Measurements from ENCODE around the gene METTL9. TPM values are rescaled to one million over a fixed set of nuclear protein-coding genes. Genes with fewer than 3 reads are reported as not detected.
A peak's percentile ranks its signal among the peaks of the same experiment; 100 is the strongest.

METTL9 gene
- total and polyA plus RNA-seq, 2 of the 13 experiments (the other 11 are each of a cell fraction or from before 2014, with no cell fraction given) = 123 to 204 TPM

DNA sequence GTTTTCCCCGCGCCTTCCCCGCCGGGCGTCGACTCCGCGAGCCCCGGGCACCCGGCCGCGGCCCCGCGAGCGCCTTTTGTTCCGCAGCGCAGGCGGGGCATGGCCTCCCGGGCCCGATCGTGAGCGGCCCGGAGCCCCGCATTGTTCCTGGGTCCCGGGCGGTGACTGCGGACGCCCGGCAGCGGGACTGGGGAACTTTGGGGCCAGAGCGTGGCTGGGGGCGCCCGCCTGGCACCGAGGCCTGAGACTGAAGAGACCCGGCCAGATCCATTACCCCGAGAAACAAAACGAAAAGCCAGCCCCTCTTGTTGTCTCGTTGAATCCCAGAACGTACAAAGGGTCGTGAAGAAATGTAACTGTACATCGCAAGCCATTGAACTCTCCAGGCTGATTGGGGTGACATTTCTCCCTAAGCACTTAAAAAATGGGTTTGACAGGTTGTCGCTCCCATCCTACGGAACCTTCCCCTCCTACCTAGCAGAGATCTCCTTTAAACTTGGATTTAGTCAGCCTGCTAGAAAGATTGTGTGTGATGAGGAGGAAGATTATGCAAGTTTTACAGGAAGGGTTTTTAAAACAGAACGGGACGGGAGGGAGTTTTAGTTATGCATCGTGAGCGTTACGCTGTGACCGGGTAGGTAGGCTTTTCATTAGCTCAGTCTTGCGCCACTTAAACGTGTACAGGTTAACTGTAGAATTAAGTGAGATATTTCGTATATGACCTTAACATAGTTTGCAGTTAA is 825 bp downstream of the METTL9 start (continued):
- TF ChIP-seq, protein P1, sequence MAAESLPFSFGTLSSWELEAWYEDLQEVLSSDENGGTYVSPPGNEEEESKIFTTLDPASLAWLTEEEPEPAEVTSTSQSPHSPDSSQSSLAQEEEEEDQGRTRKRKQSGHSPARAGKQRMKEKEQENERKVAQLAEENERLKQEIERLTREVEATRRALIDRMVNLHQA (CRISPR knock-in tag; IDR thresholded peaks at IDR 0.05) = no peak
- TF ChIP-seq SATB2 (CRISPR knock-in tag; IDR thresholded peaks at IDR 0.05) (no peak), ZNF12 (CRISPR knock-in tag; IDR thresholded peaks at IDR 0.05) (peak; percentile 56; the same call in 1 of the 2 replicates), KLF13 (CRISPR knock-in tag; IDR thresholded peaks at IDR 0.05) (no peak), HIVEP1 (CRISPR knock-in tag; IDR thresholded peaks at IDR 0.05) (no peak), ZNF101 (CRISPR knock-in tag; IDR thresholded peaks at IDR 0.05; ENCODE audit: borderline replicate concordance, low read depth) (no peak), RBM39 (IDR thresholded peaks at IDR 0.05; ENCODE audit: low read depth, low read length, poor library complexity, severe bottlenecking) (no peak), ZNF552 (CRISPR knock-in tag; IDR thresholded peaks at IDR 0.05; ENCODE audit: borderline replicate concordance) (no peak), HNRNPK (IDR thresholded peaks at IDR 0.05; ENCODE audit: low read depth, low read length, poor library complexity, severe bottlenecking) (no peak), MAFK (conservative IDR thresholded peaks at IDR 0.05 in 1 of 2, IDR thresholded peaks at IDR 0.05 in 1 of 2; ENCODE audit: low read length in 2 of 2) (no peak), ZNF891 (CRISPR knock-in tag; IDR thresholded peaks at IDR 0.05) (no peak; the same call in 1 of the 2 replicates)
- TF ChIP-seq, protein P2, sequence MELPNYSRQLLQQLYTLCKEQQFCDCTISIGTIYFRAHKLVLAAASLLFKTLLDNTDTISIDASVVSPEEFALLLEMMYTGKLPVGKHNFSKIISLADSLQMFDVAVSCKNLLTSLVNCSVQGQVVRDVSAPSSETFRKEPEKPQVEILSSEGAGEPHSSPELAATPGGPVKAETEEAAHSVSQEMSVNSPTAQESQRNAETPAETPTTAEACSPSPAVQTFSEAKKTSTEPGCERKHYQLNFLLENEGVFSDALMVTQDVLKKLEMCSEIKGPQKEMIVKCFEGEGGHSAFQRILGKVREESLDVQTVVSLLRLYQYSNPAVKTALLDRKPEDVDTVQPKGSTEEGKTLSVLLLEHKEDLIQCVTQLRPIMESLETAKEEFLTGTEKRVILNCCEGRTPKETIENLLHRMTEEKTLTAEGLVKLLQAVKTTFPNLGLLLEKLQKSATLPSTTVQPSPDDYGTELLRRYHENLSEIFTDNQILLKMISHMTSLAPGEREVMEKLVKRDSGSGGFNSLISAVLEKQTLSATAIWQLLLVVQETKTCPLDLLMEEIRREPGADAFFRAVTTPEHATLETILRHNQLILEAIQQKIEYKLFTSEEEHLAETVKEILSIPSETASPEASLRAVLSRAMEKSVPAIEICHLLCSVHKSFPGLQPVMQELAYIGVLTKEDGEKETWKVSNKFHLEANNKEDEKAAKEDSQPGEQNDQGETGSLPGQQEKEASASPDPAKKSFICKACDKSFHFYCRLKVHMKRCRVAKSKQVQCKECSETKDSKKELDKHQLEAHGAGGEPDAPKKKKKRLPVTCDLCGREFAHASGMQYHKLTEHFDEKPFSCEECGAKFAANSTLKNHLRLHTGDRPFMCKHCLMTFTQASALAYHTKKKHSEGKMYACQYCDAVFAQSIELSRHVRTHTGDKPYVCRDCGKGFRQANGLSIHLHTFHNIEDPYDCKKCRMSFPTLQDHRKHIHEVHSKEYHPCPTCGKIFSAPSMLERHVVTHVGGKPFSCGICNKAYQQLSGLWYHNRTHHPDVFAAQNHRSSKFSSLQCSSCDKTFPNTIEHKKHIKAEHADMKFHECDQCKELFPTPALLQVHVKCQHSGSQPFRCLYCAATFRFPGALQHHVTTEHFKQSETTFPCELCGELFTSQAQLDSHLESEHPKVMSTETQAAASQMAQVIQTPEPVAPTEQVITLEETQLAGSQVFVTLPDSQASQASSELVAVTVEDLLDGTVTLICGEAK (IDR thresholded peaks at IDR 0.05) = no peak
- TF ChIP-seq, protein P2 (CRISPR knock-in tag; IDR thresholded peaks at IDR 0.05) = no peak
- TF ChIP-seq, protein P3, sequence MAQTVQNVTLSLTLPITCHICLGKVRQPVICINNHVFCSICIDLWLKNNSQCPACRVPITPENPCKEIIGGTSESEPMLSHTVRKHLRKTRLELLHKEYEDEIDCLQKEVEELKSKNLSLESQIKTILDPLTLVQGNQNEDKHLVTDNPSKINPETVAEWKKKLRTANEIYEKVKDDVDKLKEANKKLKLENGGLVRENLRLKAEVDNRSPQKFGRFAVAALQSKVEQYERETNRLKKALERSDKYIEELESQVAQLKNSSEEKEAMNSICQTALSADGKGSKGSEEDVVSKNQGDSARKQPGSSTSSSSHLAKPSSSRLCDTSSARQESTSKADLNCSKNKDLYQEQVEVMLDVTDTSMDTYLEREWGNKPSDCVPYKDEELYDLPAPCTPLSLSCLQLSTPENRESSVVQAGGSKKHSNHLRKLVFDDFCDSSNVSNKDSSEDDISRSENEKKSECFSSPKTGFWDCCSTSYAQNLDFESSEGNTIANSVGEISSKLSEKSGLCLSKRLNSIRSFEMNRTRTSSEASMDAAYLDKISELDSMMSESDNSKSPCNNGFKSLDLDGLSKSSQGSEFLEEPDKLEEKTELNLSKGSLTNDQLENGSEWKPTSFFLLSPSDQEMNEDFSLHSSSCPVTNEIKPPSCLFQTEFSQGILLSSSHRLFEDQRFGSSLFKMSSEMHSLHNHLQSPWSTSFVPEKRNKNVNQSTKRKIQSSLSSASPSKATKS (CRISPR knock-in tag; IDR thresholded peaks at IDR 0.05) = no peak; the same call in 1 of the 2 replicates
- TF ChIP-seq, protein P4, sequence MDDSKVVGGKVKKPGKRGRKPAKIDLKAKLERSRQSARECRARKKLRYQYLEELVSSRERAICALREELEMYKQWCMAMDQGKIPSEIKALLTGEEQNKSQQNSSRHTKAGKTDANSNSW (CRISPR knock-in tag; IDR thresholded peaks at IDR 0.05; ENCODE audit: borderline replicate concordance) = no peak
- TF ChIP-seq, protein P5, sequence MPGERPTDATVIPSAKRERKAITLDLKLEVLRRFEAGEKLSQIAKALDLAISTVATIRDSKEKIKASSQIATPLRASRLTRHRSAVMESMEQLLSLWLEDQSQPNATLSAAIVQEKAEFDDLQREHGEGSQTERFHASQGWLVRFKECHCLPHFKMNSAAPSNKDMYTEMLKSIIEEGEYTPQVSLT (CRISPR knock-in tag; IDR thresholded peaks at IDR 0.05; ENCODE audit: borderline replicate concordance, low read depth) = no peak

Measured in HepG2 (cell line).